GM21529 (cell line): ENCODE results near the gene PTOV1.
"Not testable (repeated sequence)": the region's sequence is repeated elsewhere in the genome, so short reads cannot be mapped to it uniquely, and the experiment has no call there.

Experiments
- ATAC-seq: cut with Tn5 transposase; IDR thresholded peaks from one replicate; pipeline ENCODE4 v1.9.1; 2021; ENCODE audit not compliant: unreplicated experiment

PTOV1 gene

DNA sequence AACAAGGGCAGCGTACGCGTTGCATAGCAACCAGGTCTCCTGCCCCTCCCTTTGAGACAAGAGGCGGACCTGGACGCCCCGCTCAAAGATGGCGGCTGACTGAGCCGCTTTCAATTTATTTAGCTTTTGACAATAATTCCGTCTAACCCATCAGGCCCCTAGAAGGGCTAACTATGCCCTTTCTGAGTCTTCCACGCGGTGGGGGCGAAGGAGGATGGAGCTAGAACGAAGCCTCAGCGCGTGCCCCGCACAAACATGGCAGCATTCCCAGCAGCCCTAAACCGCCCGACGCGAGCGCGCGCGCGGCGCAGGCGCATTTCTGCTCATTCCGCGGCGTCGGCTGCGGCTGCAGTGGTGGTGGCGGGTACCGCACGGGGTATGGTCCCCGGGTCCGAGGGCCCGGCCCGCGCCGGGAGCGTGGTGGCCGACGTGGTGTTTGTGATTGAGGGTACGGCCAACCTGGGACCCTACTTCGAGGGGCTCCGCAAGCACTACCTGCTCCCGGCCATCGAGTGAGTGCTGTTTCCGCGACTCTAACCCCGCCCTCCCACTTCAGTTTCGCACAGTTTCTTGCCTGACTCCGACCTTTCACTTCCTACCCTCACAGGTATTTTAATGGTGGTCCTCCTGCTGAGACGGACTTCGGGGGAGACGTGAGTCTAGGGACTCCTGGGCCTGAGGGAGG is 32.9 kb upstream of the PTOV1 start, which contains the start of gene MED25:
Gene MED25 (plus strand): TSS at position 326 of the 685 bp plus-strand sequence. CDS start 53 bp downstream, at position 379.
- ATAC-seq = peak; percentile 63

GRCh38 chr19:49818649-49819370 is 32.1 kb upstream of the PTOV1 start:
- no peak for ATAC-seq

DNA sequence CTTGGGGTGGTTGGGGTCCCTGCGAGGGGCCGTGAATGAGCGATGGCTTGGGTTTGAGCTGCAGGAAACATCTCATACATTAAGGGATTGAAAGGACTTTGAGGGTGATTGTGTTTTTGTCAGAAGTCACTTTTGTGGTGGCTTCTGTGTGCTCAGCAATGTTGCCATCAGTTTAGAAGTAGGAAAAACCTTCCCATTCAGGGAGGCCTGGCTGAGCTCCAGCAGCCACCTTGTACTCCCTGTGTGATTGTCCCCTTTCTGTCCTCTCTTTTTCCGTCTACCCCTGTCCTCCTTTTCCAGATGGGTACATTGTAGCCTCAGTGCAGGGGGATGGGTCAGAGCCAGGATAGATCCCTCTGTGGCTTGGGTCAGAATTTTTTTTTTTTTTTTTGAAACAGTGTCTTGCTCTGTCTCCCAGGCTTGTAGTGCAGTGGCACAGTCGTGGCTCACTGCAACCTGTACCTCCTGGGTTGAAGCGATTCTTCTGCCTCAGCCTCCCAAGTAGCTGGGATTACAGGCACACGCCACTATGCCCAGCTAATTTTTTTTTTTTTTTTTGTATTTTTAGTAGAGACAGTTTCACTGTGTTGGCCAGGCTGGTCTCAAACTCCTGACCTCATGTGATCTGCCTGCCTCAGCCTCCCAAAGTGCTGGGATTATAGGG is 31.4 kb upstream of the PTOV1 start:
- ATAC-seq = not testable (repeated sequence)

DNA sequence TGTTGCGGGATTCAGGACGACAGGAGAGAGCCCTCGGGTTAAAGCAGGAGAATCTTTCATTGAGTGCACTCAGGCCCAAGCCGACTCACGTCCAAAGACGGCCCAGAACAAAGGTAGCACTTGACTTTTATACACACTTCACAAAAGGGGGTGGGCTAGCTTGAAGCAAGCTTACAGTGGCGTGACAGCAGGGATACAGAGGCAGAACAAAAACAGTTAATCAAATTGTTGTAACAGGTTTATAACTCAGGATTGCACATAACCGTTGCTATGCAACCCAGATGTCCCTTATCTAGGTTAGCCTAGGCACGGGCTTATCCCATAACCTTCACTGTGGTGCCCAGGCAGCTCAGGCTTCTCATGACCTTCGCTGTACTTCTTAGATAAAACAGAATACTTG is 30.8 kb upstream of the PTOV1 start:
- ATAC-seq = no peak

DNA sequence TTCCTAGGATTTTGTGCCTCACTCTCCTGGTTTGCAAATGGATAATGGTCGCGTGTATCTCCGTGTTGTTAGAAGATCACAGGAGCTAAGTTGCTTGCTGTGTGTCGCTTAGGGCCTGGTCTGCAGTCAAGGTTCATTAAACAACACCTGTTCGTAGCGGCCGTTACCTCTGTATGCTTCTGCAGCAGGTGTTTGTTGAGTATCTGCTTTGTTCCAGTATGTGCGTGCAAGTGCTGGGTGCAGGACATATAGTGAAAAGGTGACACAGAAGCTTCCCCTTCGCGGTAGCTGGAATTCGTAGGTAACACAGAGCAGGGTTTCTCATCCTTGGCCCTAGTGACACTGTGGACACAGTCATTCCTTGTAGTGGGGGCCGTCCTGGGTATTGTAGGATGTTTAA is 27.5 kb upstream of the PTOV1 start:
- ATAC-seq = no peak

DNA sequence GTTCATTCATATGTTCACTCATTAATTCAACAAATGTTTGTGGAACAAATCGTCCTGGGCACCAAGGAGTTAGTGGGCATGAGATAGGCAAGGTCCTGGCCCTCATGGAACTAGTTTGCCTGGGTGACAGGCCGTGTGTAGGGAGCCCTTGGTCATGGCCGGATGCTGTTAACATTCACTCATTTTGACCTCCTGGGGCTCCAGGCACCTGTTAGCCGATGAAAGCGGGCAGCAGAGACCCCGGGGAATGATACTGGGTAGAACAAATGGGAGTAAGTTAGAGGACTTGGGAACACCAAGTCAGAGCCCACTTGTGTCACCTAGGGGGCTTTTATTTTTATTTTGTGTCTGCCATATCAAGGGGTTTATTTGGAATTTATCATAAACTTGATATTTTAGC is 26.3 kb upstream of the PTOV1 start:
- no peak for ATAC-seq

DNA sequence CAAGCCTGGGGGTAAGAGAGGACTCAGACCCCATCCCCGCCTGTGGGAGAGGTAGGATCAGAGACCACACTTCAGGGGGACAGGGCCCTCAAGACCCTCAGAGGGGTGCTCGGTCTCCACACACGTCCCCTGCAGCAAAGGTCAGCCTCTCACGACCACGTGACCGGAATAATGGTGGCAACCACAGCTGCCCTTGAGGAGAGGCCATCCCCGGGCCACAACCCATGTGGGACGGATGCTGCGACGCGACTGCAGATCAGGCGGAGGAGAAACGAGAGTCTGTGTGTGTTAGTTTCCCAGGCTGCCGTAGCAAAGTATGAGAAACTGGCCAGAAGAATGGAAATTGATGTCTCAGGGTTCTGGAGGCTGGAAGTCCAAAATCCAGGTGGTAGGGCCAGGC is 23.9 kb upstream of the PTOV1 start:
- ATAC-seq = no peak

GRCh38 chr19:49829200-49829599 is 21.8 kb upstream of the PTOV1 start:
- ATAC-seq = no peak

GRCh38 chr19:49829721-49830120 is 21.2 kb upstream of the PTOV1 start:
- no peak for ATAC-seq

DNA sequence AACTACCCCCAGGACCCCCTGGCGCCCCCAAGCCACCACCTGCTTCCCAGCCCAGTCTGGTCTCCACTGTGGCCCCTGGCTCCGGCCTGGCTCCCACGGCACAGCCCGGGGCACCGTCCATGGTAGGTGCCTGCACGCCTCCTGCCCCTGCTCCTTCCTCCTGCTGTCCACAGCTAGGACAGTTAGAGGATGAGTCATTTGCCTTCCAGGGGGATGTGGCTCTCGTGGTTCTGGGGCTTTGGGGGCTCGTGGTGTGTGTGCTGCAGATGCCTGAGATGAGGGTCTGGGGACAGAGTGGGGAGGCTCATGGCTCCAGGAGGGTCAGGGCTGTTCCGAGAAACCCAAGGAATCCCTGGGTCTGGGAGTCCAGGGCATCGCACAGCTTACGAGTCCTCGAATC is 20.2 kb upstream of the PTOV1 start:
- no peak for ATAC-seq

GRCh38 chr19:49831592-49831991 is 19.4 kb upstream of the PTOV1 start:
- ATAC-seq = no peak

GRCh38 chr19:49832556-49832955 is 18.4 kb upstream of the PTOV1 start:
- no peak for ATAC-seq

GRCh38 chr19:49833599-49833998 is 17.4 kb upstream of the PTOV1 start:
- ATAC-seq = no peak

- ATAC-seq = no peak
Measured at GRCh38 chr19:49835562-49835961, 15.4 kb upstream of the PTOV1 start.

DNA sequence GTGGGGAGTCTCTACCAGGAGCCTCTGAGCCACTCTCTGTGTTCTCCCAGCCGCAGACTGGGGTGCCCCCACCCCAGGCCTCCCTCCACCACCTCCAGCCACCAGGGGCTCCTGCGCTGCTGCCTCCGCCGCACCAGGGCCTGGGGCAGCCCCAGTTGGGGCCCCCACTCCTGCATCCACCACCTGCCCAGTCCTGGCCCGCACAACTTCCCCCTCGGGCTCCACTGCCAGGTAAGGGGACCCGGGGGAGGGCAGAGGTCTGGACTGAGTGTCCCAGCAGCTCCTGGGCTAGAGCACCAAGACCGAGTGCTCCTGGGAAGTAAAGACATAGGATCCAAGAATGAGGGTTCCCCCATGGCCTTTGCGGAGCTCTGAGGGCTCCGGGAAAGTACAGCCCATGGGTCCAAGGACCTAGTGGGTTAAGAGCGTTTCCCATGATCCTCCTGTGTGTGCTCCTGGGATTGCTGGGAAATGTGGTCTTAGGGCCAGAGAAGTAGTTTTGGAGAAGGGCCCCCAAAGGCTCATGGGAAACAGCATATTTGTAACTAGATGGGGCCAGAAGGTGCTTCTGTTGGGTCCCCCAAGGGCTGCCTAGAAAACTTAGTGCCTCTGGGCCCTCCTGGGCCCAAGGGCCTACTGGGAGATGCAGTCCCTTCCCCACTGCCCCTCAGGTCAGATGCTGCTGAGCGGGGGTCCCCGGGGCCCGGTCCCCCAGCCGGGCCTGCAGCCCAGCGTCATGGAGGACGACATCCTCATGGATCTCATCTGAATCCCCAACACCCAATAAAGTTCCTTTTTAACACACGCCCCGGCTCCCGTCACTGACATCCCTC is 14.6 kb upstream of the PTOV1 start:
- ATAC-seq = no peak

DNA sequence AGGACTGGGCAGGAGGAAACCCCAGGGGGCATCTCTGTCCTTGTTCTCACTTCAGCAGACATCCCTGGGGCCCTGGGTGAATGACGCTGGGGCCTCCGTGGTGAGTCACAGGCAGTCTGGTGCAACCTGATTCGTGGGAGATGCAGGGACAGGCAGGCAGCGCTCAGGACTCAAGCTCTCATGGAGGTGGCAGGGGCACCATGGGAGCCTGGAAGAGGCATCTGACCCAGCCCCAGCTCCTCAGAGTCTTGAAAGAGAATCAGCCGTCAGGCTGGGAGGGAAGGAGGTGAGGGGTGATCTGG is 14.0 kb upstream of the PTOV1 start:
- no peak for ATAC-seq

DNA sequence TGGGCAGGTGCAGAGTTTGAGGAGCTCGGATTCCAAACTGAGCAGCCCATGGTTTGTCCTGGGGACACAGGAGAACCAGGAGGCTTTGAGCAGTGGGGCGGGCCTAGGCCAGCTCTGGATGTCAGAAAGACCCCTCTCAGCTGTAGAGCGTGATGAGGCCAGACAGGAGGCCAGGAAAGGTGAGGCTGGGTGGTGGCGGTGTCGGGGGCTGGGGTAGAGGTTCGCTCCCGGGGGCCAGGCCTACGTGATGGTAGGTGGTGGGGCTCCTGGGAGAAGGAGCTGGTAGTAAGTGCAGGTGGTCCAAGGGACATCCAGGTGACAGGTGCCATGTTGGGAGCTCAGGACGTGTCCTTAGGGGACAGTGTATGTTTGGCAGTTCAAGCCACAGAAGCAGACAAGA is 13.5 kb upstream of the PTOV1 start:
- no peak for ATAC-seq

DNA sequence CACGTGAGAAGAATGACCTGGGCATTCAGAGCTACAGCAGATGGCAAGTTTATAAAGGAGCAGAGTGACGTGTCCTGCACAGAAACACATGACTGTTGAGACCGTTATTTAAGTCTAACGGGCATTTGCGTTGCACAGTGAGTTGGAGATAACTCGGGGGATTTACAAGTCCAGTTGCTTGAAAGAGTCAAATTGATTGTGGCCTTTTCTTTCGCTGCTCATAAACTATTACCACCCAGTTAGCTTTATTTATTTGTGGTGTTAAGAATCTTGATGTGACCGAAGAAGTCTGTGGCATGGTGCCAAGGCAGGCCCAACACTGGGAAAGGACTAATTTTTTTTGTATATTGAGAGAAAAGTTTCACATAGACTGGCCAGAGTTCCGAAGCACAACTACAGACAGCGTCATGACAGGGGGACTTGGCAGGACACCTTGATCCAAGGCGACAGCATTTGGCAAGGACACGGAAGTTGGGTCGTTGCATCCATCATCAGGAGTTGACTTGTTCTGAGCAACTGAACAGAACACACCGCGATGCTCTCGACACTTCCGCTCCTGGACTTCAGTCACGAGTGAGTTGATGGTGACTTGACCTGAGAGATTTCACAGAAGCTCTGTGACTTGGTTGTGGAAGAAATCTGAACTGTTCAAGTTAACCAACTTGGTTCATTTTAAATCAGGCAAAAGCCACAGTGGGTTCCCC is 11.9 kb upstream of the PTOV1 start:
- ATAC-seq = no peak

- no peak for ATAC-seq
Measured at GRCh38 chr19:49839713-49840112, 11.2 kb upstream of the PTOV1 start.

DNA sequence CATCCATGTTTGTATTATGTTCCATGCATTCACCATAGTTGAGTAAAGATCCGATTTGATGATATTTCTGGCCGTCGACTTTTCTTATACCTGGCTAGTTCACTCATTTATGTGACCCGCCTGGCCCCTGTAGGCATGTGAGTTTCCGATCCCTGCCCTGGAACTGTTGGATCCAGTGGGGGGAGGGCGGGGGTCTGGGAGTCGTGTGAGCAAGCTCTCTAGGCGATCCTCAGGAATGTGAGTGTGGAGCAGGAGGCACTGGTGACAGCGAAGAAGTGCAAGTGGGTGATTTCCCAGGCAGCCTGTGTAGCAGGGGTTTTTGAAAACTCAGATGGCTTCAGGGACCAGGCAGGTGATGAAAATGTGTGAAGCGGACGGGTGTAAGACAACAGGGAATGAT is 10.6 kb upstream of the PTOV1 start:
- ATAC-seq = no peak

GRCh38 chr19:49840736-49841249 is 10.2 kb upstream of the PTOV1 start:
- no peak for ATAC-seq
